Panc1 (cell line): Measurements from ENCODE around the gene HHLA2.

Source experiments
- CTCF ChIP-seq: fragments of 450-650 bp; IDR thresholded peaks from 2 replicates; pipeline ENCODE4 v1.5.1; 2017; ENCODE audit warnings: mild to moderate bottlenecking
- POLR2AphosphoS5 ChIP-seq: IDR thresholded peaks from 2 replicates; pipeline ENCODE4 v1.6.1; 2012; ENCODE audit warnings: mild to moderate bottlenecking, low read depth, low read length, moderate library complexity
- REST ChIP-seq, 2 experiments: IDR thresholded peaks; 2 replicates each; pipeline ENCODE4 v1.6.1; 2011 to 2012; ENCODE audit warnings: low read depth in 2 of 2, control low read depth in 1 of 2, low read length in 1 of 2, mild to moderate bottlenecking in 1 of 2, moderate library complexity in 1 of 2; ENCODE audit not compliant: insufficient read depth in 1 of 2

GRCh38 chr3:108271626-108272025 lies 24.7 kb upstream of the HHLA2 start:
- TF ChIP-seq REST (IDR thresholded peaks at IDR 0.05; ENCODE audit: insufficient read depth in 1 of 2, low read depth in 2 of 2, low read length in 1 of 2) (no peak), CTCF (no peak), POLR2AphosphoS5 (no peak)
